Naive thymus-derived CD4-positive, alpha-beta T cell (primary cell): Measurements from ENCODE around the gene ZNF672. TPM values are rescaled to one million over a fixed set of nuclear protein-coding genes. Genes with fewer than 3 reads are reported as not detected.
A peak's percentile ranks its signal among the peaks of the same experiment; 100 is the strongest.

ENCODE experiments used
- ATAC-seq: fragments of 150-1000 bp; cut with Tn5 transposase; 2 replicates; pipeline ENCODE4 v1.10.0; 2021; ENCODE audit warnings: mild to moderate bottlenecking, moderate library complexity
- CTCF ChIA-PET: fragments of 350-600 bp; sonication (Branson Sonifier 250); formaldehyde crosslinking; loops from one replicate; lab custom pipeline; 2021; ENCODE audit warnings: antibody characterized with exemption; lab: Charles Lee
- POLR2A ChIA-PET: fragments of 350-600 bp; sonication (Branson Sonifier 250); formaldehyde crosslinking; loops from one replicate; lab custom pipeline; 2021; ENCODE audit warnings: antibody characterized with exemption, inconsistent platforms; lab: Charles Lee
- DNase-seq, 9 donors: peaks; one replicate each; pipeline versions ENCODE4 v3.0.0 to v3.0.0-alpha.2; 2020 to 2022; ENCODE audit warnings: mixed read lengths in 1 of 9
- H3K27ac ChIP-seq: one replicate; pipeline ENCODE4 v1.7.0; 2013; ENCODE audit warnings: mild to moderate bottlenecking, low read depth, low read length, moderate library complexity
- H3K27me3 ChIP-seq, 2 donors: one replicate each; pipeline ENCODE4 v1.7.0; 2013; ENCODE audit warnings: low read length in 2 of 2, mild to moderate bottlenecking in 2 of 2, moderate library complexity in 2 of 2; ENCODE audit not compliant: control insufficient read depth in 2 of 2, insufficient read depth in 2 of 2
- H3K36me3 ChIP-seq, 3 experiments: 1 replicate in 2 of 3; 2 replicates in 1 of 3; pipeline ENCODE4 v1.7.0; 2013; ENCODE audit warnings: low read length in 3 of 3, mild to moderate bottlenecking in 3 of 3, moderate library complexity in 1 of 3; ENCODE audit not compliant: insufficient read depth in 3 of 3, control insufficient read depth in 2 of 3
- H3K4me1 ChIP-seq, 2 donors: one replicate each; pipeline ENCODE4 v1.7.0; 2013; ENCODE audit warnings: low read length in 2 of 2, mild to moderate bottlenecking in 2 of 2, moderate library complexity in 1 of 2; ENCODE audit not compliant: control insufficient read depth in 2 of 2, insufficient read depth in 2 of 2
- H3K4me3 ChIP-seq: 2 replicates; pipeline ENCODE4 v1.7.0; 2013; ENCODE audit warnings: mild to moderate bottlenecking, low read length
- H3K9me3 ChIP-seq, 3 experiments: 1 replicate in 2 of 3; 2 replicates in 1 of 3; pipeline ENCODE4 v1.7.0; 2013; ENCODE audit warnings: low read length in 3 of 3; ENCODE audit not compliant: control insufficient read depth in 2 of 3
- H3K27ac Mint-ChIP-seq, 9 donors: one replicate each; pipeline ENCODE4 v1.8.0; 2020 to 2022; ENCODE audit warnings: mixed read lengths in 9 of 9, mild to moderate bottlenecking in 8 of 9, moderate library complexity in 5 of 9, inconsistent platforms in 2 of 9
- H3K27me3 Mint-ChIP-seq, 5 donors: one replicate each; pipeline ENCODE4 v1.8.0; 2021 to 2022; ENCODE audit warnings: mixed read lengths in 5 of 5, mild to moderate bottlenecking in 1 of 5
- H3K36me3 Mint-ChIP-seq, 5 donors: one replicate each; pipeline ENCODE4 v1.8.0; 2020 to 2022; ENCODE audit warnings: mixed read lengths in 5 of 5, mild to moderate bottlenecking in 3 of 5, inconsistent platforms in 1 of 5
- H3K4me1 Mint-ChIP-seq, 7 donors: one replicate each; pipeline ENCODE4 v1.8.0; 2020 to 2022; ENCODE audit warnings: mixed read lengths in 7 of 7, mild to moderate bottlenecking in 3 of 7, inconsistent platforms in 1 of 7
- H3K4me3 Mint-ChIP-seq, 10 donors: one replicate each; pipeline ENCODE4 v1.8.0; 2020 to 2022; ENCODE audit warnings: mild to moderate bottlenecking in 10 of 10, mixed read lengths in 10 of 10, moderate library complexity in 6 of 10, inconsistent platforms in 2 of 10
- H3K9me3 Mint-ChIP-seq, 11 donors: one replicate each; pipeline ENCODE4 v1.8.0; 2020 to 2022; ENCODE audit warnings: mixed read lengths in 11 of 11, mild to moderate bottlenecking in 4 of 11, inconsistent platforms in 1 of 11, moderate library complexity in 1 of 11
- intact Hi-C, 2 donors: fragments of 100-400 bp; cut with micrococcal nuclease; formaldehyde crosslinking; loops; one replicate each; pipeline ENCODE4 v1.15.1; 2023
- polyA plus RNA-seq, 2 donors: library from polyadenylated mRNA; unstranded; fragments of 300-500 nt; fragmentation: Illumina TruSeq; gene quantifications; one replicate each; pipeline ENCODE4 v1.2.3, GENCODE V29; 2021
- total RNA-seq, 6 experiments: library from RNA in 5 of 6; stranded (reverse) in 5 of 6; gene quantifications; 1 replicate in 5 of 6; 2 replicates in 1 of 6; pipeline ENCODE4 v1.2.3 and lab custom pipeline; 2021 to 2026

The ZNF672 gene
- total and polyA plus RNA-seq, 7 experiments from 2014 or later = 16.6 to 49.8 (median 35.3) TPM

- Mint-ChIP-seq H3K27me3 (no peaks in the 10 kb centered on the region), H3K9me3 (no peaks in the 10 kb centered on the region), H3K36me3 (peaks cover 21 to 53% (median 33%) of the 10 kb centered on the region in 5 donors), H3K4me3 (peak overlapping the region in 8 of 10 donors; percentile 35 to 95 (median 76)), H3K4me1 (peaks cover 45 to 63% (median 56%) of the 10 kb centered on the region in 7 donors), H3K27ac (peak overlapping the region; percentile 86 to 97 (median 92))
- Histone ChIP-seq H3K36me3 (peaks cover 3 to 48% (median 10%) of the 10 kb centered on the region in 3 experiments), H3K27me3 (no peaks in the 10 kb centered on the region), H3K4me1 (peaks cover 15 to 46% of the 10 kb centered on the region in 2 donors), H3K27ac (peak overlapping the region; percentile 70), H3K4me3 (no peak overlapping the region), H3K9me3 (no peaks in the 10 kb centered on the region)
- ChIA-PET CTCF (no interaction called here), POLR2A (interaction anchor here (0.7 to 1.7 kb wide), 2 partner anchors 10 to 13 kb away, joined by 3 to 8 read pairs; partner anchors contain the start of gene SH3BP5L)
- intact Hi-C loops = loop anchor here in 1 of 2 donors (1.0 kb wide), 1 partner anchor 10 kb away; the partner anchor contains the start of gene SH3BP5L
- ATAC-seq = no peak
- DNase-seq = peak in 1 of 9 donors; percentile 10
Observed at GRCh38 chr1:248815407-248816034, 22.5 kb upstream of the ZNF672 start.

GRCh38 chr1:248816042-248816851 lies 21.8 kb upstream of the ZNF672 start:
- peak overlapping the region; percentile 86 to 97 (median 92) for H3K27ac Mint-ChIP-seq
- peak overlapping the region; percentile 70 for H3K27ac ChIP-seq
- H3K4me3 Mint-ChIP-seq = peak overlapping the region; percentile 49 to 95 (median 75)
- intact Hi-C loops = loop anchor here in 1 of 2 donors (1.0 kb wide), 1 partner anchor 9 kb away; the partner anchor contains the start of gene SH3BP5L
- ChIA-PET CTCF (interaction anchor here (0.8 kb wide), 1 partner anchor 10 kb away, joined by 3 read pairs; no protein-coding TSS in a partner anchor), POLR2A (interaction anchor here (0.7 to 1.7 kb wide), 2 partner anchors 9 to 12 kb away, joined by 3 to 8 read pairs; partner anchors contain the start of gene SH3BP5L)
- DNase-seq (peak in 1 of 9 donors; percentile 19), ATAC-seq (no peak)
- no peak overlapping the region for H3K4me3 ChIP-seq
- no peaks in the 10 kb centered on the region for H3K27me3 ChIP-seq
- H3K36me3 ChIP-seq = peaks cover 3 to 51% (median 10%) of the 10 kb centered on the region in 3 experiments
- peaks cover 21 to 57% (median 32%) of the 10 kb centered on the region in 5 donors for H3K36me3 Mint-ChIP-seq
- peaks cover 51 to 71% (median 63%) of the 10 kb centered on the region in 7 donors for H3K4me1 Mint-ChIP-seq
- no peaks in the 10 kb centered on the region for H3K9me3 ChIP-seq
- peaks cover 15 to 52% of the 10 kb centered on the region in 2 donors for H3K4me1 ChIP-seq
- no peaks in the 10 kb centered on the region for H3K27me3 Mint-ChIP-seq
- H3K9me3 Mint-ChIP-seq = no peaks in the 10 kb centered on the region

GRCh38 chr1:248817065-248817464 lies 21.0 kb upstream of the ZNF672 start:
- H3K27me3 ChIP-seq = no peaks in the 10 kb centered on the region
- no peaks in the 10 kb centered on the region for H3K9me3 ChIP-seq
- peak; percentile 77 for ATAC-seq
- peaks cover 54 to 79% (median 72%) of the 10 kb centered on the region in 7 donors for H3K4me1 Mint-ChIP-seq
- no peaks in the 10 kb centered on the region for H3K27me3 Mint-ChIP-seq
- peaks cover 15 to 60% of the 10 kb centered on the region in 2 donors for H3K4me1 ChIP-seq
- CTCF ChIA-PET = interaction anchor here (0.8 kb wide), 1 partner anchor 9 kb away, joined by 3 read pairs; no protein-coding TSS in a partner anchor
- peaks cover 21 to 53% (median 32%) of the 10 kb centered on the region in 5 donors for H3K36me3 Mint-ChIP-seq
- no peaks in the 10 kb centered on the region for H3K9me3 Mint-ChIP-seq
- POLR2A ChIA-PET = interaction anchor here (1.3 to 1.7 kb wide), 3 partner anchors 8 to 41 kb away, joined by 3 to 8 read pairs (median 3); partner anchors contain the start of genes SH3BP5L and ZNF692
- DNase-seq = peak in 1 of 9 donors; percentile 20
- no peak overlapping the region for H3K4me3 ChIP-seq
- peak overlapping the region; percentile 86 to 97 (median 92) for H3K27ac Mint-ChIP-seq
- peak overlapping the region; percentile 70 for H3K27ac ChIP-seq
- intact Hi-C loops = no loop called here
- peaks cover 3 to 43% (median 10%) of the 10 kb centered on the region in 3 experiments for H3K36me3 ChIP-seq
- peak overlapping the region; percentile 13 to 95 (median 75) for H3K4me3 Mint-ChIP-seq

- Mint-ChIP-seq H3K27ac (peak overlapping the region; percentile 75 to 96 (median 89)), H3K36me3 (peaks cover 10 to 46% (median 30%) of the 10 kb centered on the region in 5 donors), H3K4me3 (peak overlapping the region; percentile 55 to 95 (median 76)), H3K9me3 (no peaks in the 10 kb centered on the region), H3K4me1 (peaks cover 59 to 96% (median 88%) of the 10 kb centered on the region in 7 donors), H3K27me3 (no peaks in the 10 kb centered on the region)
- ChIA-PET CTCF (interaction anchor here (0.6 to 0.9 kb wide), 4 partner anchors 12 to 340 kb away, joined by 3 to 6 read pairs (median 4); no protein-coding TSS in a partner anchor), POLR2A (interaction anchor here (0.8 kb wide), 1 partner anchor 36 kb away, joined by 4 read pairs; no protein-coding TSS in a partner anchor)
- no peak for ATAC-seq
- DNase-seq = peak in 2 of 9 donors; percentile 17 to 22
- peak overlapping the region; percentile 9 for H3K27ac ChIP-seq
- H3K36me3 ChIP-seq = peaks cover 0 to 32% (median 10%) of the 10 kb centered on the region in 3 experiments
- no peaks in the 10 kb centered on the region for H3K9me3 ChIP-seq
- no peak overlapping the region for H3K4me3 ChIP-seq
- intact Hi-C loops = no loop called here
- H3K4me1 ChIP-seq = peaks cover 30 to 73% of the 10 kb centered on the region in 2 donors
- H3K27me3 ChIP-seq = no peaks in the 10 kb centered on the region
Observed at GRCh38 chr1:248818505-248819374, 19.3 kb upstream of the ZNF672 start.

- Histone ChIP-seq H3K36me3 (peaks cover 0 to 27% (median 4%) of the 10 kb centered on the region in 3 experiments), H3K27me3 (no peaks in the 10 kb centered on the region), H3K9me3 (no peaks in the 10 kb centered on the region), H3K4me1 (peaks cover 43 to 87% of the 10 kb centered on the region in 2 donors), H3K27ac (no peak overlapping the region), H3K4me3 (no peak overlapping the region)
- intact Hi-C loops = no loop called here
- no peaks in the 10 kb centered on the region for H3K9me3 Mint-ChIP-seq
- ATAC-seq = no peak
- DNase-seq = peak in 1 of 9 donors; percentile 10
- peak overlapping the region in 6 of 9 donors; percentile 36 to 89 (median 82) for H3K27ac Mint-ChIP-seq
- ChIA-PET POLR2A (interaction anchor here (0.7 to 0.8 kb wide), 2 partner anchors 35 to 54 kb away, joined by 3 to 4 read pairs; no protein-coding TSS in a partner anchor), CTCF (no interaction called here)
- peak overlapping the region in 5 of 10 donors; percentile 12 to 95 (median 38) for H3K4me3 Mint-ChIP-seq
- H3K27me3 Mint-ChIP-seq = no peaks in the 10 kb centered on the region
- H3K36me3 Mint-ChIP-seq = peaks cover 0 to 43% (median 27%) of the 10 kb centered on the region in 5 donors
- H3K4me1 Mint-ChIP-seq = peaks cover 71 to 99% (median 96%) of the 10 kb centered on the region in 7 donors
Observed at GRCh38 chr1:248820041-248820585, 17.9 kb upstream of the ZNF672 start.
